ENCODE data around the gene ARHGAP24.

The ARHGAP24 gene

DNA sequence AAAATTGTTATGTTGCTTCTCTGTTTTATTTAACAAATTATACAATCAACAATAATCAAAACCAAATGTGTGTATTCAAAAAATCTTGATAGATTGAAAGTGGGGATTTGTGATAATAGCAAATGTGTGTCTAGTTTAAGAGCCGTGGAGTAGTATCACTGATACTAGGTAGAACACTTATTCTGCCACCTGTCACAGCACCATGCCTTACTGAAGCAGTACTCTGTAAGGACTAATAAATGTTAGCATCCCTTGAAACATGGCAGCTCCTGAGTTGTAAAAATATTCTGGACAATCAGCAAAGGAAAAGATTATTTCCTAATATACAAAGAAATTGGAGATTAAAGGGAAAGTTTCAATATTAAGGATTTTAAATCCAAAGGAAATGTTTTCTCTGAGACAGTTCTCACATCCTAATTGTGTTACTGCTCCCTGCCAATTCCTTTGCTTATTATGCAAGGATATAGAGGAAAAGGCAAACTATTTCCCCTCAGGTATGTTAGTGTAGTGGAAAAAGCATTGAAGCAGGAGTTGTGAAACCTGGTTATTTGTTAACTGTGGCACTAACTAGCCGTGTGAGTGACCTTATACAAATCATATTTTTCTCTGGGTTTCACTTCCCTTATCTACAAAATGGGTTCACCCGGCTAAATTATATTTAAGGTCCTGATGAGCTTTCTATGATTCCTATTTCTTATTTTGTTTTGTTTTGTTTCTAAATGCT lies 303.1 kb downstream of the ARHGAP24 start:
- Mint-ChIP-seq H3K27me3 (no peaks in the 10 kb centered on the region), H3K27ac (no peak overlapping the region), H3K36me3 (no peaks in the 10 kb centered on the region), H3K9me3 (ENCODE audit: low read depth) (no peaks in the 10 kb centered on the region), H3K4me3 (no peak overlapping the region), H3K4me1 (ENCODE audit: low read depth) (no peaks in the 10 kb centered on the region)

DNA sequence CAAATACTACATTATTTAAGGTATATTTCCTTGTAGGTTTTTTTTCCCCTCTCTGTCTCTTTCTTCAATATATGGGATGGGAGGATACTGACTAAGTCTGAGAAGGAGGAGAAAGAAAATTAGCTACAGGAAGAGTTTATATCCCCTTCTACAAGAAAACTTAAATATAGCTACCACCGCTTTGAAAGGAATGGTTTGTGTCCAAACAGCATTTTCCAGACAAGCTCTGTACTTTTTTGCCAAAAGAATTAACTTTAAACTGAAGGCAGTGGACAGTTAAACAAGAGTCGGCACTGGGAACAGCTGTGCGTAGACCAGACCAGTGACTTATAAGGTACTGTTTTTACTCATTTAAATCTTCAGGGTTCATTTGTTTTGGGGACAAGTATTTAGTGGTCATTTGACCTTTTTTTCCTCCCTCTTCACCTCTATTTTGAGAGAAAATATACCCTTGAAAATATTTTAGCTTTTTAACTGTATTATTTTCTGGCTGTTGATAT lies 303.7 kb downstream of the ARHGAP24 start:
- no peak overlapping the region for H3K4me3 Mint-ChIP-seq
- H3K4me1 Mint-ChIP-seq (ENCODE audit: low read depth): no peaks in the 10 kb centered on the region
- H3K36me3 Mint-ChIP-seq: no peaks in the 10 kb centered on the region
- no peaks in the 10 kb centered on the region for H3K27me3 Mint-ChIP-seq
- no peaks in the 10 kb centered on the region for H3K9me3 Mint-ChIP-seq (ENCODE audit: low read depth)
- no peak overlapping the region for H3K27ac Mint-ChIP-seq

DNA sequence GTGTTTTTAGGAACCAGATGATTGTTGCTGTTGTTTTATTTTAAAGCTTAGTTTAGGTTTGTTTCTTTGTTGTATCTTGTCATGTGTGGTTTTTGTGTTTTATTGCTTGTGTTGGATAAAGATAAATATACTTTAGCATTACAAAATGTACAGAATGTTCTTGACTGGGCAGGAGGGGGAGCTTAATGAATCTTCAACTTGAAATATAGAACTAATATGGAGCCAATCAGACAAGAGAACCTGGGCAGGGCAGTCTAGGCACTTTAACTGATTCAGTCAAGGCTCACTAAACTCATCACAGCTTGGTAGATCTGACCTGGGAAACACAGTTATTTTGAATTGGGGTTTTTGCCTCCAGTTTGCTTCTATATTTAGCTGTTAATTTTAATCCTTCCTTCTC lies 304.2 kb downstream of the ARHGAP24 start:
- Mint-ChIP-seq H3K27ac (no peak overlapping the region), H3K9me3 (ENCODE audit: low read depth) (no peaks in the 10 kb centered on the region), H3K4me1 (ENCODE audit: low read depth) (no peaks in the 10 kb centered on the region), H3K36me3 (no peaks in the 10 kb centered on the region), H3K4me3 (no peak overlapping the region), H3K27me3 (no peaks in the 10 kb centered on the region)

DNA sequence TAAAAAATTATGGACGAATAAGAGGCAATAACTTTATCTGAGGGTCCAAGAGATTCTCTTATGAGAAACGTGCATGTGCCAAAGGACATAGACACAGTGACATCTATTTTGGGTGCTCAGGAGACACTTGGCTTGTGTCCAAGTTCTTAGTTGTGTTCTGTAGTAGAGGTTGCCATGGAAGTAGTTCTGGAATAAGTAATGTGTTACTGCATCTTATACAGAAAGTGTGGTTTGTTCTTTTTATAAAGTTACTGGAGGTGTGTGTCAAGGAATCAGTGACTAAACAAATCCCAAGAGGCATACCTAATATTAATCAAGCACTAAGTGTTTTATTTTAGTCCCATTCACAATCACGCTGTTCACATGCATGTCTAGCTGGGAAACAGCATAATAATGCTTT lies 305.7 kb downstream of the ARHGAP24 start:
- Mint-ChIP-seq H3K4me3 (no peak overlapping the region), H3K9me3 (ENCODE audit: low read depth) (no peaks in the 10 kb centered on the region), H3K27ac (no peak overlapping the region), H3K4me1 (ENCODE audit: low read depth) (no peaks in the 10 kb centered on the region), H3K27me3 (no peaks in the 10 kb centered on the region), H3K36me3 (no peaks in the 10 kb centered on the region)

DNA sequence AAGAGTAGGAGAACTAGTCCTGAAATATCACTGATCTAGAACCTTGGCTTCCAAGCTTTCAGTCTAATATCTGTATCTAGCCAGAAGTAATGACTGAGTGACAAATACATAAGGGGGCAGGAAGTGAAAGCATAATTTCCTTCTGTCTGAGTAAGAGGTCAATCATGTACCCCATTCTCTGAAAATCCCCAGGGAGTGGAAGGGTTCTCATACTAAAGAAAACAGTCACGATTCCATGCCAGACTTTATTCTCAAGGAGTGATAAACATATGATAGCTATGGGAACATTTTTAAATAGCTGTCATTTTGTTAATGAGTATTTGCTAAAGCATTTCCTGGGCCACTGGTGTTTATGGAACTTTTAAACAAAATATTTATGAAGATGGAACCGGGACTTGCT lies 308.5 kb downstream of the ARHGAP24 start:
- Mint-ChIP-seq H3K9me3 (ENCODE audit: low read depth) (no peaks in the 10 kb centered on the region), H3K27me3 (no peaks in the 10 kb centered on the region), H3K36me3 (no peaks in the 10 kb centered on the region), H3K4me3 (no peak overlapping the region), H3K4me1 (ENCODE audit: low read depth) (no peaks in the 10 kb centered on the region), H3K27ac (no peak overlapping the region)

DNA sequence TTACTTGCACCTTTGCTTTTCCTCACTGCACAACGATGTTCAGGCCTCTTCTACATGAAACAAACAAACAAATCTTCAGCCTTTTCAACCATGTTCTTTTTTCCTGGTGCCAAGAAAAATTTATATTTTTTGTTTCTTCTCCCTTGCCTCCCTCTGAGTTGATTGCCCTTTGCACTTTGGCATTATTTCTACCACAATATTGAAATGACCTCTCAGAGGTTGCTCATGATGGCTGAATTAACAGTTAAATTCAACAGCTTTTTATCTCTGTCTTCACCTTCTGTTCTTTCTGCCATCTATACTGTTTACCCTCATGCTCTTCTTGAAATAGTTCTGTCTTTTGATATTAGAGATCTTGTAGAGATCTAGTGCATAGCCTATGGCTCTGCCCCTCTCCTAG lies 308.9 kb downstream of the ARHGAP24 start:
- Mint-ChIP-seq H3K4me3 (no peak overlapping the region), H3K36me3 (no peaks in the 10 kb centered on the region), H3K4me1 (ENCODE audit: low read depth) (no peaks in the 10 kb centered on the region)

DNA sequence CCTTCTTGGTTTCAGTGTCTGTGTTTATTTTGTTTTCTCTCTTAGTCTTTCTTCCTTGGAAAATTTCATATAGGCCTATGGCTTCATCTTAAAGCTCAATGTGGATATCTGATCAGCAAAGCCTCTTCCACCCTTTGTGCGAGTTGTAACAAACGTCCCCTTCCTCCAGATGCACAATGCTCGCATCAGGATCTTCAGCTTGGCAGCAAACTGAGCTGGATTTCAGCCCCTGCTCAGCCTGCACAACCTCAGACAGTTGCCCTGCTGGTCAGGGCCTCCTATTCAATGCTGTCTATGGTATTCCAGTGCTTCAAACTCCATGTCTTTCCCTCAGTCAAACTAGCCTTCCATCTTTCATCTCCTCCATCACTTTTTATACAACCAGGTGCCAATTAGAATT lies 309.4 kb downstream of the ARHGAP24 start:
- Mint-ChIP-seq H3K4me3 (no peak overlapping the region), H3K9me3 (ENCODE audit: low read depth) (no peaks in the 10 kb centered on the region), H3K27me3 (no peaks in the 10 kb centered on the region), H3K4me1 (ENCODE audit: low read depth) (no peaks in the 10 kb centered on the region), H3K27ac (no peak overlapping the region), H3K36me3 (no peaks in the 10 kb centered on the region)

More for the DNA sequence above, 308.9 kb downstream of the ARHGAP24 start:
- no peaks in the 10 kb centered on the region for H3K27me3 Mint-ChIP-seq
- H3K9me3 Mint-ChIP-seq (ENCODE audit: low read depth): no peaks in the 10 kb centered on the region
- no peak overlapping the region for H3K27ac Mint-ChIP-seq

DNA sequence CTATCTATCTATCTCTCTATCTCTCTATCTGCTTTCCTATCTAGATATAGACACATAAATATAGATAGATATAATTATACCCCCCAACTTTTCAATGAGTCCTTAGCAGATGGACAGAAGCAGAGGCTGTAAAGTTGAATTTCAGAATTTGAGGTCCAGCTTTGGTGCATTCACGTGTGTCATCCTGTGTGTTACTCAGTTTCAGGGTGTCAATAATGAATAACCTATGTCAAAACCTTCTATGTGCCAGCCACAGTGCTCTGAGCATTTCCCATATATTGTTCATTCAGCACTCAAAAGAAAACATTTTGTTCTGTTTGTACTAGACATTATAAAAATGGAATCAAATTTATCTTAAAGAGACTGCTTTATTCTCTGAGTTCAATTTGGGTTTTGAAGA lies 310.0 kb downstream of the ARHGAP24 start:
- Mint-ChIP-seq H3K27ac (no peak overlapping the region), H3K9me3 (ENCODE audit: low read depth) (no peaks in the 10 kb centered on the region), H3K27me3 (no peaks in the 10 kb centered on the region), H3K4me3 (no peak overlapping the region), H3K36me3 (no peaks in the 10 kb centered on the region), H3K4me1 (ENCODE audit: low read depth) (no peaks in the 10 kb centered on the region)

DNA sequence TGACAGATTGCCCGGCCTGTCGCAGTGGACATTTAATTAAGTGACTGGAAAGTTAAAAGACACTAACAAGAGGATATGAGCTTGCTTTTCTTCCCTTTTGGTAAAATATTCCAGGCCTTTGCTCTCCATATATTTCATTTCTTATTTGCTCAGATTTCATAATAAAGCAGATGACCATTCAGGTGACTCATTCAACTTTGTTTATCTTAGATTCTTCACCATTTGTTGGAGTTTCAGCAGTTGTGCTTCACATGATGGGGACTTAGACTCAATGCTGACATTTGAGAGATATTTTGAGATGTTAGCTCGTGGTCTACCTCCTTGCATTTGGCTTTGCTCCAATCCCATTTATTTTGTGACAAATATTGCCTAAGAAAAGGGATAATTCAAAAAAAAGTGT lies 312.2 kb downstream of the ARHGAP24 start:
- no peaks in the 10 kb centered on the region for H3K36me3 Mint-ChIP-seq
- no peaks in the 10 kb centered on the region for H3K4me1 Mint-ChIP-seq (ENCODE audit: low read depth)
- H3K27ac Mint-ChIP-seq: no peak overlapping the region
- no peak overlapping the region for H3K4me3 Mint-ChIP-seq
- no peaks in the 10 kb centered on the region for H3K27me3 Mint-ChIP-seq
- no peaks in the 10 kb centered on the region for H3K9me3 Mint-ChIP-seq (ENCODE audit: low read depth)

DNA sequence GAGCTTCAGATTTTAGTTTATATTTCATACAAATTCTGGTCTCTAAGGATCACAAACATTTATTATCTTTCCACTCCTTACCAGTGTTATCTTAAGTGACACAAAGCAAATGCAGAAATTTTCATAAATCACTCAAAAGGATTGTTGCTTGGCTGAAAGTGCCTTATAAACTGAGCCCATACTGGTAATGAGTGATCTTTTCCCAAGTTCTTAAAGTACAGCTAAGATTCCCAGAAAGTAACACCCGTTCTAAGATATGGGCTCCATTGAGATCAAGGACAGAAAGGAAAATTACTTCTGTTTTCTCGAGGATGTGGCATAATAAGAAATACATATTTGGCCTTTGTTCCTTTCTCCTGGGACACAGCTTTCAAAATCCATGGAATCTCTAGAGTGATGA lies 313.7 kb downstream of the ARHGAP24 start:
- Mint-ChIP-seq H3K27me3 (no peaks in the 10 kb centered on the region), H3K4me1 (ENCODE audit: low read depth) (no peaks in the 10 kb centered on the region), H3K27ac (no peak overlapping the region), H3K9me3 (ENCODE audit: low read depth) (no peaks in the 10 kb centered on the region), H3K36me3 (no peaks in the 10 kb centered on the region), H3K4me3 (no peak overlapping the region)

DNA sequence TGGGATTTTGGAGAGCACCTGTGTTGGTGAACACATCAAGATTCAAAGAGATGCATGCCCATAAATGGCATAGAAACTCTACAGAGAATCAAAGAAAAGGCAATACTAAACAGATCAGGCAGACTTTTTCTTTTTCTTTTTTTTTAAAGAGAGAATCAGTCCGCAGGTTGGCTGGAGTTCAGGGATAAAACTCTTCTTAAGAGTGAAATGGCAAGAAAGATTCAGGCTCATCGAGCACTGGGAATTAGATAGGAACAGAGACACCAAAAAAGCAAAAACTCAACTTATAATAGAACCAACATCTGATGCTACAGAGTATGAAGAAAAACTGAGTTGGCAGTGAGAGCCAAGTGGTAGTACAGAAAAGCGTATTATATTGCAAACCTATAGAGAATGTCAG lies 314.3 kb downstream of the ARHGAP24 start:
- no peaks in the 10 kb centered on the region for H3K9me3 Mint-ChIP-seq (ENCODE audit: low read depth)
- H3K4me3 Mint-ChIP-seq: no peak overlapping the region
- H3K36me3 Mint-ChIP-seq: no peaks in the 10 kb centered on the region
- no peak overlapping the region for H3K27ac Mint-ChIP-seq
- no peaks in the 10 kb centered on the region for H3K4me1 Mint-ChIP-seq (ENCODE audit: low read depth)
- H3K27me3 Mint-ChIP-seq: no peaks in the 10 kb centered on the region

DNA sequence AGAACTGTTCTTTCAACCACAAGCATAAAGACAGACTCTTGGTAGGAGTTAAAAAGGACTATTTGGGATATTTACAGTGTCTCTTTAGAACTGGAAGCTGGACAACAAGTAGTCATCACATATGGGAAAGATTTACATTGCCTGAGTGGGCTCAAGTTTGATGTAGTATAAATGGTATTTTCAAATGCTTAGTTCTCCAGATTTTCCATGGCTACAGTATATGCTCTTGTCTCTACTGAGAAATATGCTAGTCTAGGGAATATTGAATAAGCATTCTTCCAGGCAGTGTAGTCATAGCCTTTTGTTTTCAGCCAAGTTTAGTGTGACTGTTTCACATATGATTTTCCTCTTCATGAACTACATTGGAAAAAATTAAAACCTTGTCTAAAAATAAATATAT lies 315.6 kb downstream of the ARHGAP24 start:
- no peak overlapping the region for H3K27ac Mint-ChIP-seq
- H3K36me3 Mint-ChIP-seq: no peaks in the 10 kb centered on the region
- no peaks in the 10 kb centered on the region for H3K4me1 Mint-ChIP-seq (ENCODE audit: low read depth)
- H3K4me3 Mint-ChIP-seq: no peak overlapping the region
- H3K9me3 Mint-ChIP-seq (ENCODE audit: low read depth): no peaks in the 10 kb centered on the region
- H3K27me3 Mint-ChIP-seq: no peaks in the 10 kb centered on the region

DNA sequence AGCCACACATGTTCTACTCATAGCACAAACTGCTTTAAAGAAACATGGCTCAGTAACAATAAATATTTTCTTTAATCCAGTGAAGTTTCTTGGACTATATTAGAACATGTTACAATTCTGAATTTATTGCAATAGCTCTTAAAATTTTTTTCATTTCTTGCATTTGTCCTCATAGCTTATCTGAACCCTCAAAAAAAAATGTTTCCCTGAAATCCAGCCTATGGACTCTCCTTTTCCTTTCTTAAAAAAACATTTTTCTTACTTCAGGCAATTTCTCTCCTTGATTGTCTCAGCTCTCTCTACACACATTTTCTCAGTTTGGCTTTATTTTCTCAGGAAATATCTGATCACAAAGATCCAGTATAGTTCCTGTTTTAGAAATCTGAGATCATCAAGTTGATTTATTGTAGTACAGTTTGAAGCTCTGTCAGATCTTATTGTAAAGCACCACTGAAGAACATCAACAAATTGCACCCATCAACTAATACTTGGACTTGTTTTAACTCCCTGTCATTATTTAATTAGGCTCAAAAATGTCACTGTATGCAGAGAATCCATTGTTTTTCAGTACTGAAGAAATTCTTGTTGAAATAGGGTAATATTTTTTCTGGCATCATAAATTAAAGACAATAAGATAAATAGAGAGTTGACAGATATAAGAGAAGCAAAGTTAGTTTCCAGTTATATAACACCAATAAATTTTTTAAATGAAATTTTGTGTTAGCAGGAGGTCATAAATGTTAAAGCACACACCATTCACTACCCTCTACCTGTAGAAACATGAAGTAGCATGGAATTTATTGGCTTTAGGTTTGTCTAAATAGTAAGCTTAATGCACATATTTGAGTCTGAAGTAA lies 317.7 kb downstream of the ARHGAP24 start:
- Mint-ChIP-seq H3K9me3 (ENCODE audit: low read depth) (no peaks in the 10 kb centered on the region), H3K36me3 (no peaks in the 10 kb centered on the region), H3K27me3 (no peaks in the 10 kb centered on the region), H3K27ac (no peak overlapping the region), H3K4me1 (ENCODE audit: low read depth) (no peaks in the 10 kb centered on the region), H3K4me3 (no peak overlapping the region)

DNA sequence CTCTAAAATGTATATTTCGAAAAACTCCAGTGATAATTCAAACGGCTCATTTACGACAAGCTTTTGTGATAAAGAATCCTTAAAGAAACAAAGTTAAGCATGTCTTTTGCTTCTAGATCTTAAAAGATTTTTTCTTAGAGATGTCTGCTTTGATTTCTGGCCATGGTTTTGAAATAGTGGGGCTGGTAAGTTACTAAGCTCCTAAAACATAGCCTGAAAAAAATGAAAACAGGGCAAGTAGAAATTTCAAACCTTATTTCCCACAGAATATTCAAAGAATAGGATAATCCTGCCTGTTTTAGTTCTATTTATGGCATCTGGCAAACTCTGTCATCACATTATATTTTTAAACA lies 318.3 kb downstream of the ARHGAP24 start:
- no peaks in the 10 kb centered on the region for H3K27me3 Mint-ChIP-seq
- no peaks in the 10 kb centered on the region for H3K36me3 Mint-ChIP-seq
- no peaks in the 10 kb centered on the region for H3K4me1 Mint-ChIP-seq (ENCODE audit: low read depth)
- no peaks in the 10 kb centered on the region for H3K9me3 Mint-ChIP-seq (ENCODE audit: low read depth)
- H3K4me3 Mint-ChIP-seq: no peak overlapping the region
- H3K27ac Mint-ChIP-seq: no peak overlapping the region

DNA sequence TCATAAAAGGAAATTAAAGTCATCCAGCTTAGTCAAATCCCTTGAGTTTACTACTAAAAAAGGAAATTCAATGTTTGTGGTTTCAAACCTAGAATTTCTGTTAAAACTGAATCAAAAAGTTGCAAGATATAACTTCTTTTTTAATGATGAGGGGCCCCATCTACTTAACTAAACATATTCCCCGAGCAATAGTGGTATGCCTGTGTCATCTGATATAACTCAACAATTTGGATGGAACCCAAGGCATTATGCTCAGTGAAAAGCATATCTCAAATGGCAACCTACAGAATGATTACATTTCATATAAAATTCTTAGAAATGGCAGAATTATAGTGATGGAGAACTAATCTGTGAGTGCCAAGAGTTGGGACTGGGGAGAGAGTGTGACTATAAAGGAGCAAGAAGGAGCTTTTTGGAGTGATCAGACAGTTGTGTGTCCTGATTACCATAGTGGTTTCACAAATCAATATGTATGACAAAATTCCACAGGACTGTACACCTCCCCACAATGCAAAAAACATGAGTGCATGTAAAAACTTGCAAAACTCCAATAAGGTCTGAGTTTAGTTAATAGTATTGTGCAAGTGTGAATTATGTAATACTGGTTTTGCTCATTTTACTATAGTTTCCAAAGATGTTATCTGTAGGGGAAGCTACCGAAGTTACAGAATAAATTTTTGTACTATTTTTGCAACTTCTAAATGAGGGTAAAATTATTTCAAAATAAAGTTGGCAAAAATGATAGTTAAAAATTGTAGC lies 323.2 kb downstream of the ARHGAP24 start:
- Mint-ChIP-seq H3K4me3 (no peak overlapping the region), H3K4me1 (ENCODE audit: low read depth) (no peaks in the 10 kb centered on the region), H3K27ac (no peak overlapping the region), H3K27me3 (no peaks in the 10 kb centered on the region), H3K36me3 (no peaks in the 10 kb centered on the region), H3K9me3 (ENCODE audit: low read depth) (no peaks in the 10 kb centered on the region)
